ENCODE data around the gene RXRA.

The RXRA gene

DNA sequence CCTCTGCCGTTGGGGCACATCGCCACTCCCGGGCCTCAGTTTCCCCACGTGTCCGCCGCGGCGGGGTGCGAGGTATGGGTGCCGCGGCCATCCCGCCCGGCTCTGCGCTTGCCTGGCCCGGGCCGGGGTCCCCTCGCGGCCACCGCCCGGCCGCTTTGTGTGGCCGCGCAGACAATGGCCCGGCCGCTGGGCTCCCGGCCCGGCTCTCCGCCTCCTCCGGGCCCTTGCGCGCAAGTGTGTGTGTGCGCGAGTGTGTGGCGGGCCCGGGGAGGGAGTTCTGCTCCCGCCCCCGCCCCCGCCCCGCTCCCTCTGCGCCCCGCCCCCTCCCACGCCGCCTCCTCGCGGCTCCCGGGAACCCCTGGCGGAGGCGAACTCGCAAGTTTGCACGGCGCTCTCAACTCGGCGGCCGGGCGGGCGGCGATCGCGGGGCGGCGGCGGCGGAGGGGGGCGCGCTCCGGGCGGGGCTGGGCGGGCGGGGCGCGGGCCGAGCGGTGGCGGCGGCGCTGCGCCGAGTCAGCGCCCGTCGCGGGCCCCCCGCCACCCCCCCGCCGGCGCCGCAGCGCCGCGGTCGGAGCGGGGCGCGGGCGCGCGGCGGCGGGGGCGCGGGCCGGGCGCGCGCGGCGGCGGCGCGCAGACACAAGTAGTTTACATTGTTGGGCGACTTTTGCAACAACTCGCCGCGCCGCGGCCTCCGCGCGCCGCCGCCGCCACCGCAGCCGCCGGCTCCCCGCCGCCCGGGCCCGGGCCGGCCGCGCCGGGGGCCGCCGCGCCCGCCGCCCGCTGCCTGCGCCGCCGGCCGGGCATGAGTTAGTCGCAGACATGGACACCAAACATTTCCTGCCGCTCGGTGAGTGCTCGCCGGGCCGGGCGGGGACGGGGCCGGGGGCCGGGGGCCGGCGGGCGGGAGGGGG, at the start of gene RXRA:
Gene RXRA (plus strand): TSS at position 643 of the 911 bp plus-strand sequence. CDS start 177 bp downstream, at position 820.
- DNase-seq (ENCODE audit: low read depth in 2 of 2), result peak; percentile 15 to 22

DNA sequence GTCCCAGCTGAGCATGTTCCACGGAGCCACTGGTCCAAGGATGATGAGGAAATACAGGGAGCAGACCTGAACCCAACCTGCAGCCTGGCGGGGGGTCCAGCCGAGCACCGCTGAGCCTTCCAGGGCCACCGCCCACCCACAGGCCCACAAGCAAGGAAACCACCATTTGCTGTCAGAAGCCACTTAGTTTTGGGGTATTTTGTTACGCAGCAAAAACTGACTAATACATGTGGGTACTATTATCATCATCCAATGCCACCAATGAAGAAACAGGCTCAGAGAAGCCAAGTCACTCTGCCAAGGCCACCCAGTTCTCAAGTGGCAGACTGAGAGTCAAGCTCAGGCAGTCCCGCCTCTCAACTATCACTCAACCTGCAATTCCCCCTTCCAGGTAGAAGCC, 48.0 kb upstream of the RXRA start:
- no peak for DNase-seq (ENCODE audit: low read depth in 2 of 2)

DNA sequence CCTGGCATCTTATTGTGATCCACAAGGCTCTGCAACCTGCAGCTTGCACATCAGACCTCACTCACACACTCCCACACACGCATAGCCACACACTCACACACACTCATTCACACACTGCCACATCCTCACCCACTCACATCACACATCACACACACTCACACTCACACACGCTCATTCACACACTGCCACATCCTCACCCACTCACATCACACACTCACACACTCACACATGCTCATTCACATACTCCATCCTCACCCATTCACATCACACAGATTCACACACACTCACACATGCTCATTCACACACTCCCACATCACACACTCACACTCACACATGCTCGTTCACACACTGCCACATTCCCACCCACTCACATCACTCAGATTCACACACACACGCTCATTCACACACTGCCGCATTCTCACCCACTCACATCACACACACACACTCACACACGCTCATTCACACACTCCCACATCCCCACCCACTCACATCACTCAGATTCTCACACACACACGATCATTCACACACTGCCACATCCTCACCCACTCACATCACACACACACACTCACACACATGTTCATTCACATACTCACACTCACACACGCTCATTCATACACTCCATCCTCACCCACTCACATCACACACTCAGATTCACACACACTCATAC, 47.1 kb upstream of the RXRA start:
- DNase-seq (ENCODE audit: low read depth in 2 of 2), result no peak

DNA sequence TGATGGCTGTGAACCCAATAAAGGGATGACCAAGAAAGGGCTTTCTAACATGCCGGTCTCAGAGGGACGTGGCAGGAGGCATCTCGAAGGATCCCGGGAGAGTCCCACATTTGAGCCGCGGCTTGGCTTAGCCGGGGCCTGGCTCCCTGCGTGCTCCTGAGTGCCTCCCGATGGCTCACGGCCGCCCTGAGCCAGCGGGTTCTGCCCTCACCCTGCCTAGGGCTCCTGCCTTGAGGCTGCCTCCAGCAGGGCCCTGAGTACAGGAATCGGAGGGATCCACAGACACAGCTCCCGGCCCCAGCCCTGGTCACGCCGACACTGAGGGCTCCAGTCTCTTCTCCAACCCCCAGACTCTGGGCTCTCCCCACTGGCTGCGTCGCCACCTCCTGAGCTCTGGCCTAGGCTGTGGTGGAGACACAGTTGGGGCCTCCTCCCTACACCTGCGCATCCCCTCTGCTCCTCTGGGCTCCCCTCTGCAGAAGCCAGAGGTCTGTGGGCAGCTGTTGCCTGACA, 44.1 kb upstream of the RXRA start:
- DNase-seq (ENCODE audit: low read depth in 2 of 2), result no peak

DNA sequence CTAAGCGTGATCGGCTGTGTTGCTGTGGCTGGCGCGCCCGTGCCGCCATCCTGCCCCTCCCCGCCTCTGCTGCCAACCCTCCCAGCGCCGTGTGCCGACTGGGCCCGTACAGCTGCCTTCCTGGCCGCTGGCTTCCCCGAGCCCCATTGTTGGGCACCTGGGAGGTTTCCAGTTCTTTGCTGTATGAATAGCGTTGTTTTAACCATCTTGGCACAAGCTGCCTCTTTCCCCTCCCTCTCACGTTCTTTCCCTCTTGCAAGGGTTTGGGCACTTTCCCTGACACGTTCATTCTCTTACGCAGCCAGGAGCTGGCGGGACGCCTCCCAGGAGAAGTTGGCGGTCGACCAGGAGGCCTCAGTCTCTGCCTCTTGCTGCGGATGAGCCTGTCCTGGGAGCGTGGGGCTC, 43.1 kb upstream of the RXRA start:
- DNase-seq (ENCODE audit: low read depth in 2 of 2), result no peak

DNA sequence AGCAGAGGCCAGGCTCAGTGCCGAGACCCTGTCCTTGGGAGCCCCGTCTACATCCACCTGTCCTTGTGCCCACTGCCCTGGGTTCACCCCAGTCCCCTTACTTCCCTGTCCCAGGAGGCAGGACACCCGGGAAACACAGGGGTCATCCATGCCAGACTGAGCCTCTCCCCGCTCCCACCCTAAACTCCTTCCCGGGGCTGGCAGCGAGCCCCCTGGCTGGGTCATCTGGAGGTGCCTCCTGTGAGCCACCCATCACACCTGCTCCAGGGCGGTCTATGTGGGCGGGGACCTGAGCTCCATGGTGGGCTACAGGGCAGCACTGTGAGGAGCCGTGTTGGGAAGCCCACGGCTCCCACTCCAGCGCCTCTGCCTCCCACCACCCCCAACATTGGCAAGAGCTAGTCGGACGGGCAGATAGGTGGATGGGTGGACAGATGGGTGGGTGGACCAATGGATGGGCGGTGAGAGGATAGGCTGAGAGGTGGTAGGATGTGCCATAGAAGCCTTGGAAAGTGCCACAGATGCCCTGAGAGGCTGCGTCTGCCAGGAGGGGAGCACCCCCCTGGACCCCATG, 42.5 kb upstream of the RXRA start:
- no peak for DNase-seq (ENCODE audit: low read depth in 2 of 2)

DNA sequence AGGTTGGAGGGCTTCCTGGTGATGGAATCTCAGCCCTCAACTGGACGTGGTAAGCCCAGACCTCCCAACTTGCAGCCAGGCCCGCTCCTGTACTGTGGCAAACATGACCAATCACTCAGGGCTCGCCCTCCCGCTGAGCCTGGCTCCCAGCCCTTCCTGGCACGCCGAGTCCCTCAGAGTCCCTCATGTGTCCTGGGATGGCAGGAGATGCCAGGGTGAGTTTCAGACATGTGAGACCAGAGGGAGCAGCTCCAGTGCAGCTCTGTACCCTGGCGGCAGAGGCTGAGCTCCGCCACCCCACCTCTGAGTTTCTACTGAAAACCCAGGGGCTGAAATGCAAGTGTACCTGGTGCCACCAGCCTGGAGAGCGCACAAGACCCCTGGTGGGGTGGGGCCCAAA, 42.0 kb upstream of the RXRA start:
- DNase-seq (ENCODE audit: low read depth in 2 of 2), result no peak

DNA sequence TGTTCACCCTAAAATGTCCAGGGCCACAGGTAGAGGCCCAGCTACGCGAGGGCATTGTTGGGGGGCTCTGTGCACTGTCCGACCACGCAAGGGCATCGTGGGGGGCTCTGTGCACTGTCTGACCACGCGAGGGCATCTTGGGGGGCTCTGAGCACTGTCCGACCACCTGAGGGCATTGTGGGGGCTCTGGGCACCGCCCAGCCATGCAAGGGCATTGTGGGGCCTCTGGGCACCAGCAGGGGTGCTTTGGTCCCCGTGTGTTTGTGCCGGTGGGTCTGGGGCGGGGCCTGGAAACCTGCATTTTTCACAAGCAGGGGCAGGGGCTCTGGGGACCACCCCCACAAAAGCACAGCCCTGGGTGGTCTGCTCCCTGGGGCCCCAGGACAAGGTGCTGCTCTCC, 41.5 kb upstream of the RXRA start:
- no peak for DNase-seq (ENCODE audit: low read depth in 2 of 2)

DNA sequence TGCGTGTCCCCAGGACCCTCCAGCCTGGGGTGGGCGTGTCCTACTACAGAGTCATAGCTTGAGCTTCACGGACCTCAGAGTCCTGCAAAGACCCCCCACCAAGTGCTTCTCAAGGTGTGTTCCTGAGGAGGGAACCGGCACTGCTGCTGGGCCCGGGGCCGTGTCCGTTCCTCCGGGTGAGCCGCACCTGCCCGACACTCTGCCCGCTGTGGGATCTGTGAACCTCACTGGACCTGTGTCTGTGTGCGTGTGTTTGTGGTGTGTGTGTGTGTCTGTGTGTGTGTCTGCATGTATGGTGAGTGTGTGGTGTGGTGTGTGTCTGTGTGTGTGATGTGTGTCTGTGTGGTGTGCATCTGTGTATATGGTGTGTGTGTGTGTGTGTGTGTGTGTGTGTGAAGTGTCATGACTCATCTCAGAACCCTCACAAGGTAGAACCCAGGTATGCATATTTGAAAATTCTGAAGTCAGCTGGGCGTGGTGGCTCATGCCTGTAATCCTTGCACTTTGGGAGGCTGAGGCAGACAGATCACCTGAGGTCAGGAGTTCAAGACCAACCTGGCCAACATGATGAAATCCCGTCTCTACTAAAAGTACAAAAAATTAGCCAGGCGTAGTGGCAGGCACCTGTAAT, 40.9 kb upstream of the RXRA start:
- no peak for DNase-seq (ENCODE audit: low read depth in 2 of 2)

DNA sequence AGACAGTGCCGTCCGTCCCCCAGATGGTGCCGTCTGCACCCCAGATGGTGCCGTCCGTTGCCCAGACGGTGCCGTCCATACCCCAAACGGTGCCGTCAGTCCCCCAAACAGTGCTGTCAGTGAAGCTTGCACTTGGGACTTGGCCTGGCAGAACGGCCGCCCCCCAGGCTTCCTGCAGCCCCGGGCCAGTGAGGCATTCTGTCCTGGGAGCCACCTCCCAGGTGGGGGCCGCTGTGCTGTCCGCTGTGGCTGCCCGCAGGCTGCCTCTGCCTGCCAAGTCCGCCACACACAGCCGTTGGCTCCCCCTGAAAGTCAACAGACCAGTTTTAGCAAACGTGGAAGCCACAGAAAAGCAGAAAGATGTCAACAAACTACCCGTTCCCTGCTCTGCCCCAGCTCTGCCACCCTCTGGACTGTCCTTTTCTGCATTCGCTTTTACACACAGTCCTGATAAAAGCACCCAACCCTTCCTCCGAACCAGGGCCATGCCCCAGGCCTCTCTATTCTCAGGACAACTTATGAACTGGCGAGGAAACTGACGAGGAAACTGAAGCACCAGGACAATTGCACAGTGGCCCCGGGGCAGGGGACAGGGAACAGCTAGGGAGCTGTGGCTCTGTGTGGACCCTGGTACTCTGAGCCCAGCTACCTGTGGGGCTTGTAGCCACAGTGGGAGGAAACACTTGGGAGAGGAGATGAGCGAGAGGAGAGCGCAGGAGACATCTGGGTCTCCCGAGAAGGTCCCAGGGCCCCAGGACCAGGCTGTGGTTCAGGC, 39.6 kb upstream of the RXRA start:
- DNase-seq (ENCODE audit: low read depth in 2 of 2), result no peak

DNA sequence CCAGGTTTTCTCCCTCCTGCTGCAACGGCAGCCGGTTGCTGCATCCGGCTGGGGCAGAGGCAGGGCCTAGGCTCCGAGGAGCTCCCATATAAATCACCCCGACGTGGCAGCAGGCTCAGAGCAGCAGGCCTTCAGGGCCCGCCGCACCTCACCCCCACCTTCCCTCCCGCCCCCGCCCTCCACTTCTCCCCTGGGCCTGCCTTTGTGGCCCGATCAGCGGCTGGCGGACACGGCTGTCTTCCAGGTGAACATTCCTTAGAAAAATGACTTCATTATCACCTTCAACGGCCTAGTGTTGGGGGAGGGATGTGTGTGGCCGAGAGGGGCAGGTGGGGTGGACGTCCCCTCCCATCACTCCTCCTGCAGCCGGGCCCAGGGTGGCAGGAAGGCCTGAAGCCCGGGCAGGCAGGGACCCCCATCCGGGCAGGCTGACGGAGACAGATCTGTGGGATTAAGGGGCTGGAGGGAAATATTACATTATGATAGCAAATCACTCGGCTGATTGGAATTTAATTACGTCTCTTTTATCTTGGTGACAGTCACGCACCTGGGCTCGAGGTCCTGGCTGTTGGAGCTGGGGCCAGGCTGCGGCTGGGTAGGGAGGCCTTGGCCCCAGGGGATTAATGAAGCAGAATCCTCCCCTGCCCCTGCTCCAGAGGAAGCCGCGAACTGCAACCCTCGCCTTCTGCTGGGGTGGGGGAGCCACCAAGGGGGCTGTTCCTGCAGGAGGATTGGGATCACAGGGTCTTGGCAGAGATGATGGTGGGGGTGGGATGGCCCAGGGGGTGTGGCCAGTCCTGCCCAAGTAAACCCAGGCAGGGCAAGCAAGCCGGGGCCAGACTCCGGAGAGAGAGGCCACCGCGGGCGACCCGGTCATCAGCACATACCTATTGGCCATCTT, 38.4 kb upstream of the RXRA start:
- no peak for DNase-seq (ENCODE audit: low read depth in 2 of 2)

DNA sequence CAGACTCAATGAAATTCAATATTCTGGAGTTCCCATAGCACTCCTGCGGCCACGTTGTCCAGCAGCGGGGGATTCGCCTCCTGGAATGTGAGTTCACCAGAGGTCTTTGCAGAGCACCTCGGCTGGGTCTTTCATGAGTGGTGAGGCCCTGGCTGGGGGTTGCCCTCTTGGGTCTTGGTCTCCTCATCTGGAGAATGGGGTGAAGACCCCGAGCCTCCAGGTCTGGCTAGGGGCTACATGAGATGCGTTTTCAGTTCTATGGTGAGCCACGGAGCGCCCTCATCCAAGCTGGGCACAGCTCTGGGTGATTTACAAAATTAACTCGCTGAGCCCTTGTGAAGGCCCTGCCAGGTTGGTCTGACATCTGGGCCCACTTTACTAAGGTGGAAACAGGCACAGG, 37.5 kb upstream of the RXRA start:
- DNase-seq (ENCODE audit: low read depth in 2 of 2), result no peak

DNA sequence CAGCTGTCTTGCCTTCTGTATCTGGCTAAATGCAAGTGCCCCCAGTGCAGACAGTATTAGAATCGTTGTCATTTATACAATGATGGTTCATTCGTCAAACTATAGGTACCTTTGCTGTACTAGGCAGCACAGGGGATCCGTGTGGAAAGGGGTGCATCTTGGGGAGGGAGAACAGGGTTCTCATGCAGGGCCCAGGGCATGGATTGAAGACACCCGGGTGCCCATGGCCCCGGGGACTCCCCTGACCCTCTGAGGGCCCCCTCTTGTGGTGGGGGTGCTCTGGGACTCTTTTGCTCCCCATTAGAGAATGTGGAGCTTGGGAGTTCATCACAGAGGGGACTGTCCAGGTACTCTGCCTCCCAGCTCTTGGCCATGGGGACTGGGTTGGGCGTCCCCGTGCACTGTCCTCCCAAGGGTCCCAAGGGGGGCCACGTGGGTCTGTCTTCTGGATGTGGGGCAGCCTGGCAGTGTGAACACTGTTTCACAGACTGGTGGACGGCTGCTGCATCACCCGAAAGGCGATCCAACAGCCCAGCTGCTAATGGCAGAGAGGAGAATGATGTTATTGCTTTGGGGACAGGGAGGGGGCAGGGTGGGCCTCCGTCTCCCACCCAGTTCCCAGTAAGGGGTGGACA, 36.9 kb upstream of the RXRA start:
- DNase-seq (ENCODE audit: low read depth in 2 of 2), result no peak

DNA sequence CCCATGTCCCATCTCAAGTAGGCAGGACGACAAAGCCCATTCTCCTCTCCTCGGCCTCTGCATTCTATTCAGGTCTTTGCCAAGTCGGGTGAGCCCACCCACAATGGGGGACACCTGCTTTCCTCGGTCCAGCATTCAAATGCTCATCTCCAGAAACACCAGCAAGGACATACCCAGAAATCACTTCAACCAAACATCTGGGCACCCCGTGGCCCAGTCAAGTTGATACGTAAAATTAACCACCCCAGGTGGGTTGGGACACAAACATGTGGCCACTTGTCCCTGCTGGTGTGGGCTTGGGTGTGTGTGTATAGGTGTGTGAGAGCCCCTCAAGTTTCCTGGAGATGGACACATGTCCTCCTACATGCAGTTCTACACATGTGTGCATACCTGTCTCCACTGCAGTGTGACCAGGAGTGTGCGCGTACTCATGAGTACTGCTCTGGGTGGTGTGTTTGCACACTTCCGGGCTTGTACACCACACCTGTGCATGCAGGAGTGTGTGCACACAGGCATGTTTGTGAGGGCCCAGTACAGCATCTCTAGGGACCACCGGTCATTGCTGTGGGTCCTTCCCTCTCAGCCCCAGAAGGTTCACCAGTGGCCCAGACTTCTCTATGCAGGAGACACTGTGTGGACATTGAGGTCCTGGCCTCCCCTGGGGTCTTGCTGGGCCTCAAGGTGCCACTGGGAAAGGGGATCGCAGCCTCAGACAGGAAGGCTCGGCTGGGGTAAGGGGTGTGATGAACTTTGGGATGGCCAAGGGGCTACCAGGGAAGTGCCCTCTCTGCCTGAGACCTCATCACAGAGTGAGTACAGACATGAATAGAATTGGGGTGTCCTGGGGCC, 35.4 kb upstream of the RXRA start:
- DNase-seq (ENCODE audit: low read depth in 2 of 2), result no peak

DNA sequence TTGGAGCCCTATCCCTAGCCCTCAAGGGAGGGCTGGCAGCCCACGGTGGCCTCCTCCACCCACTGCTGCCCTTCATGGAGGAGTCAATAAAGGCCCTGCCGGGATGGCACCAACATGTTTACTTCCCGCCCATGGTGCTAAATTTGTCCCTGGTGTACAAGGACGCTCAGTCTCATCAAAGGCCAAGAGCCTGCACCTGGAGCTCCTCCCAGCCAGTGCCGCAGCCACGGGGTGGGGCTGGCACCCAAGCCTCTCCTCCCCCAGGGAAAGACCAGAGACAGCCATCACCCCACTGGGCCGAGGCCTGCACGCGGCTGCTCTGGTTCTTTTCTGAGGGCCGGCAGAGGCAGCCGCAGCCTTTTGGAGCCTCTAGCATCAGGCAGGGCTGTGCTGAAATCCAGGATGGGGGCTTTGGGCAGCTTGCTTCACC, 34.8 kb upstream of the RXRA start:
- no peak for DNase-seq (ENCODE audit: low read depth in 2 of 2)

DNA sequence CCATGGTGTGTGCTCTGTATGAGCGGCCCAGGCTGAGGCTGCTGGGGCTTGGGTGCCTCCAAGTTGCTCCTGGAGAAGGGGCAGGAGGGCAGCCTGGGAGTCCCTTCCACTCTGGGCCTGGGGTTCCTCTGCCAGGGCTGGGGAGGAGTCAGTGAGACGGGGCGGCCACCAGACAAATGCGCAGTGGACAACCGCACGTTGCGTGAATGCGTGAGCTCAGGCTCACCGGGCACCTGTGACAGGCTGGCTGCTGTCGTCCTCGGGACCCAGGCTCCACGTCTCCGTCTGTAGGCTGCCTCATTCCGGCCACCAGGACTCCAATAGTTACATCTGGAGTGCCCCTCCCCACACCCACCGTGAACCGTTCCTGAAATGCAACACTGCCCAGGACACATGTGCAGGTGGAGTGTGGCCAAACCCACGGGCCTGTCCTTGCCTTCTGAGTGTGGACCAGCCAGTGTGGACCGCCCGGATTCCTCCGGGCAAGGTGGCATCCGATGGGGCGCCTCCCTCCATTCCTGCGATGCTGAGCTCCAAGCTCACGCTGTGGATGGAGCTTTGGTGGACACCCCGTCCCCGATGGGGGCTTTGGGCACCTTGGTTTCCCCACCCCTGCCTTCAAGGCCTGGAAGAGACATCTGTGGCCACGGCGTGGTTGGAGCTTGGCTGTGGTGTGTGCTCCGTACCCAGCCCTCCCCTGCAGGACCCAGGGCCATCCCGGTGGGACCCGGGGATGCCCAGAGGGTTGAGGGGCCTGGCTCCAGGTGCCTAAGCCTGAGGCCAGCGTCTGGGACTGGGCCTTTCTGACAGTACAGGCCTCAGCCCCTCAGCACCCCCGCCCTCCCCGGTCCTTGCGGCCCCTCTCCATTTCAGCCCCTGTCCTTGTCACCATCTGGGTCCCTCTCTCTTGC, 34.0 kb upstream of the RXRA start:
- DNase-seq (ENCODE audit: low read depth in 2 of 2), result no peak

DNA sequence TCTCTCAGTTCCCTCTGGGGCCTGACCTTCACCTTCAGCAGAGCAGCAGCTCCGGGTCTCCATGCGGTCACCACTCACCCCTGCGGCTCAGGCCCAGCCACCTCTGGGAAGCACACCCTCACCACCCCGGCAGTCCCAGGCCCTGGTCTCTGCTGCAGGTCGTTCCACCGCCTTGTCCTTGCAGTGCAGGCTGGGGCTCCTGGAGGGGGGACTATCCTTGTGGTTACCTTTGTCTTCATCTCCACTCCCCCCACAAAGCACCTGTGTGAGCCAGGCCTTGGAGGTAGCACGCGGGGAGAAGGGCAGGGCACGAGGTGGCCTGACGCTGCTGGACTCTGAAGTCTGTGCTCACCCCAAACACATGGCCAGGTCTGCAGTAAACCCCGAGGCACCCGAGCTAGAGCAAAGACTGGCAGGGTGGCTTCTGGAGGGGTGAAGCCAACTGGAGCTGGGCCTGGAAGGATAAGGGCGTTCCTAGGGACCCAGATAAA, 33.2 kb upstream of the RXRA start:
- no peak for DNase-seq (ENCODE audit: low read depth in 2 of 2)
